RWPE1 (cell line): ENCODE data around the gene C2CD2.

Source experiments
- CTCF ChIA-PET: fragments of 350-600 bp; sonication (Branson Sonifier 250); formaldehyde crosslinking; extraction: SDS; loops from one replicate; lab custom pipeline; 2021; lab: Yijun Ruan, JAX
- POLR2A ChIA-PET: fragments of 400-600 bp; formaldehyde crosslinking; extraction: SDS; loops from one replicate; lab custom pipeline; 2020; ENCODE audit warnings: antibody characterized with exemption; ENCODE audit not compliant: low non-redundant PET; lab: Yijun Ruan, JAX
- DNase-seq: peaks from one replicate; pipeline ENCODE4 v3.0.0; 2012; ENCODE audit warnings: low spot score
- H3K27ac ChIP-seq: fragments of 450-650 bp; 2 replicates; pipeline ENCODE4 v1.5.1; 2017
- CTCF ChIP-seq: fragments of 450-650 bp; conservative IDR thresholded peaks from 2 replicates; pipeline ENCODE4 v1.5.1; 2017; ENCODE audit warnings: low read depth, mild to moderate bottlenecking

Gene C2CD2

GRCh38 chr21:41943851-41944250 is 10.0 kb downstream of the C2CD2 start:
- ChIA-PET POLR2A (no interaction called here), CTCF (interaction anchor here (0.6 kb wide), 1 partner anchor 720 kb away, joined by 5 read pairs; no protein-coding TSS in a partner anchor)
- no peak for DNase-seq
- H3K27ac ChIP-seq = peak overlapping the region; percentile 2; the same call in 1 of the 2 replicates
- TF ChIP-seq CTCF = no peak

GRCh38 chr21:41942457-41942856 is 11.4 kb downstream of the C2CD2 start:
- DNase-seq = no peak
- peak overlapping the region; percentile 8; the same call in 1 of the 2 replicates for H3K27ac ChIP-seq
- TF ChIP-seq CTCF = no peak
- CTCF ChIA-PET = interaction anchor here (0.7 kb wide), 1 partner anchor 174 kb away, joined by 4 read pairs; no protein-coding TSS in a partner anchor
- POLR2A ChIA-PET = no interaction called here

DNA sequence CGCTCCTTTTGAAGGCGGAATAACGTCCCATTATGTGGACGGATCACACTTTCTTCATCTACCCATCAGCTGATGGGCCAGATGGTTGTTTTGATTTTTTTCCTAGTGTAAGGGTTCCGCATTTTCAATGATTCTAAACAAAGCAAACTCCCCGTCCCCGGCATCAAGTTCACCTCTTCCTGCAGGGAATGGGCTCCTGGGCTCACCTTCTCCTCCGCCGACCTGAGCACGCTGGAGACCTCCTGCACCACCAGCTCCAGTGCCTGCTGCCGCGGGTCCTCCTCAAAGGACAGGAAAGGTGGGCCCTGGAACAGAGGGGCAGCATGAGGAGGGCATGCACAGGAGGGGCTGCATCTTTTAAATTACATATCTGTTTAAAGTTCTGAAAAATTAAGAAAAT is 11.9 kb downstream of the C2CD2 start:
- no peak for DNase-seq
- ChIA-PET CTCF (interaction anchor here (0.7 kb wide), 1 partner anchor 175 kb away, joined by 4 read pairs; no protein-coding TSS in a partner anchor), POLR2A (no interaction called here)
- peak overlapping the region; percentile 8; the same call in 1 of the 2 replicates for H3K27ac ChIP-seq
- TF ChIP-seq CTCF = no peak

DNA sequence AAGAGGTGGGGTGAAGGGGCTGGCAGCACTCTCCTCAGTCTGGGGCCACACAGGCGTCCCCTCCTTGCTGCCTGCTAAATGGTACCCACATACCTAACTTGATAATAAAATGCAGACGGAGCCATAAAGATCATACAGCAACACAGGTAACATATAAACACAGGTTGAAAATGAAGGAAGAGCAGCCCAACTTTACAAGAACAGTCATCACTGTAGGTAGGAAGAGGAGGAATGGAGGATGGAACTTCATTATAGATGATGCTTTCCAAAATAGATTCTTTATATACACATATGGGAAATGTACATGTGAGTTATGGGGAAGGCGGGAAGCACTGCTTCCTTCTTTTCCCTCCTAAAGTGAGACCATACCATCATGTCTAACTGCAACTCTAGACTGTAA is 13.4 kb downstream of the C2CD2 start:
- ChIA-PET CTCF (interaction anchor here (0.9 kb wide), 1 partner anchor 177 kb away, joined by 3 read pairs; no protein-coding TSS in a partner anchor), POLR2A (no interaction called here)
- TF ChIP-seq CTCF = no peak
- no peak for DNase-seq
- H3K27ac ChIP-seq = no peak overlapping the region

DNA sequence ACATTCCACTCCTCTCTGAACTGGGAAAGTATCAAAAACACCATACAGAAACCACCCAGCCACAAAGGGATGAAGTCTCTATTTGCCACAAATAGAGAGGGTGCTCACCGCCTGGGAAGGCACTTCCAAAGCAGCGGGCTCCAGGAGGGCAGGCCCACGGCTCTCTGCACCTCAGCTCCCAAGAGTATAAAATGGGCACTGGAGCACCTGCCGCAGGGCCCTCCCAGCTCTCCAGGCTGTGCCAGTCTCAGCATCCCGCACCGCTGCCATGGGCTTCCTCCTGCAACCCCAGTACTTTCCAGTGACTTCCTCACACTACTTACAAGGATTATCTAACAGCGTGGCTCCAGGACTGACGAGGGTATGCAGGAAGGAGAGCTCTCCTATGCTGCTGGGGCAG is 14.4 kb downstream of the C2CD2 start:
- TF ChIP-seq CTCF = no peak
- peak overlapping the region; percentile 2; the same call in 1 of the 2 replicates for H3K27ac ChIP-seq
- CTCF ChIA-PET = no interaction called here
- POLR2A ChIA-PET = no interaction called here
- DNase-seq = no peak

DNA sequence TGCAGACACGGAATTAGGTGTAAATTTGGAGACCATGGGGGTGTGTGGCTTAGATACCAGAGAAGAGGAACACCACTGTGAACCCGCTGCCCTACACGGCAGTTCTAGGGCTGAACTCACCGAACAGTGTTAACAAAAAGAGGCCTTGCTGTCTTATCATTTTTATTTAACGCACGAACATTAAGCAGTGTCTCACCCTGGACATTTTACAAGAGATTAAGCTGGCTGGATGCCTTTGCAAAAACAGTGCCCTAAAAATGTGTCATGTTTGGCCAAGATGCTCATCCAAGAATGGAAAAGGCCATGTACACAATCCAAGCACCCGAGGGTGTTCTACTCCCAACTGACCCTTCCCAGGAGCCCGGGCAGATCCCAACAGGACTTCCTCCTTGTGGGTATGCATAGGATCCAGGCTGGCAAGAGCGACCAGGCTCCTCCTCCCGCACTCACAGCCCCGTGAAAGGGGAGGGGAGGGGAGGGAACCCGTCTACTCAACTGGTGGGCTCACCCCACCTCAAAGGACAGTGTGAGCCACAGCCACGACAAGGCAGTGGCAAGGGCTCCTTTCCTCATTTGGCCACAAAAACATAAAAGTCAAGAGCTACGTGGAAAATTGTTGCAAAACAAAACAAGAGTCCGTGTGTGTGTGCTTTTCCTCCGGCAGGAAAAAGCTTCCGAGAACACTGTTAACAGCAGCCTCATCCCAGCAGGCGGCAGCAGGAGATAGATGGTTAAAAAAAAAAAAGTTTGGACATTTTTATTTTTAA is 20.3 kb downstream of the C2CD2 start:
- ChIA-PET CTCF (interaction anchor here (0.6 to 1.7 kb wide), 9 partner anchors 15 to 649 kb away, joined by 3 to 11 read pairs (median 4); no protein-coding TSS in a partner anchor), POLR2A (interaction anchor here (0.6 to 0.7 kb wide), 2 partner anchors 25 to 70 kb away, joined by 3 to 5 read pairs; no protein-coding TSS in a partner anchor)
- TF ChIP-seq CTCF = peak; percentile 70
- H3K27ac ChIP-seq = peak overlapping the region; percentile 96
- peak; percentile 69 for DNase-seq
